GM18517 (cell line): Measurements from ENCODE around the gene C2CD3.
"Not testable (repeated sequence)": the region's sequence is repeated elsewhere in the genome, so short reads cannot be mapped to it uniquely, and the experiment has no call there.

Source experiments
- ATAC-seq: cut with Tn5 transposase; IDR thresholded peaks from one replicate; pipeline ENCODE4 v1.9.1; 2021; ENCODE audit warnings: mild to moderate bottlenecking, moderate library complexity; ENCODE audit not compliant: unreplicated experiment

The C2CD3 gene

GRCh38 chr11:73988227-73988626 lies 182.6 kb downstream of the C2CD3 start:
- ATAC-seq = no peak

- ATAC-seq = not testable (repeated sequence)
Observed at GRCh38 chr11:73985661-73986060, 185.1 kb downstream of the C2CD3 start.

- ATAC-seq = no peak
Observed at GRCh38 chr11:73983741-73984538, 186.9 kb downstream of the C2CD3 start.

- peak; percentile 60 for ATAC-seq
Observed at GRCh38 chr11:73982990-73983740, 187.6 kb downstream of the C2CD3 start.

- peak; percentile 42 for ATAC-seq
Observed at GRCh38 chr11:73982595-73982989, 188.2 kb downstream of the C2CD3 start, which contains the start of gene UCP2. Gene UCP2, minus strand, starts transcription at chr11:73982843. Its CDS starts 4,465 bp downstream, at chr11:73978378.

- no peak for ATAC-seq
Observed at GRCh38 chr11:73981051-73981805, 189.6 kb downstream of the C2CD3 start.

GRCh38 chr11:73980001-73980961 lies 190.5 kb downstream of the C2CD3 start:
- peak; percentile 47 for ATAC-seq

GRCh38 chr11:73978576-73979086 lies 192.2 kb downstream of the C2CD3 start:
- ATAC-seq = no peak

- no peak for ATAC-seq
Observed at GRCh38 chr11:73977856-73978519, 192.8 kb downstream of the C2CD3 start.

GRCh38 chr11:73976451-73977151 lies 194.2 kb downstream of the C2CD3 start:
- ATAC-seq = no peak

GRCh38 chr11:73975479-73975757 lies 195.4 kb downstream of the C2CD3 start:
- ATAC-seq = no peak

- no peak for ATAC-seq
Observed at GRCh38 chr11:73974604-73975478, 196.0 kb downstream of the C2CD3 start.

- ATAC-seq = no peak
Observed at GRCh38 chr11:73972620-73973449, 198.0 kb downstream of the C2CD3 start.

GRCh38 chr11:73972187-73972586 lies 198.6 kb downstream of the C2CD3 start:
- ATAC-seq = no peak

GRCh38 chr11:73971175-73971719 lies 199.6 kb downstream of the C2CD3 start:
- no peak for ATAC-seq

GRCh38 chr11:73969991-73970800 lies 200.6 kb downstream of the C2CD3 start:
- no peak for ATAC-seq
